AG08395 (cell line): Measurements from ENCODE around the gene PIK3R2.
"Not testable (repeated sequence)": the region's sequence is repeated elsewhere in the genome, so short reads cannot be mapped to it uniquely, and the experiment has no call there.

Experiments
- DNase-seq: peaks from one replicate; pipeline ENCODE4 v3.0.0; 2012; ENCODE audit warnings: mixed read lengths, low spot score

Gene PIK3R2

DNA sequence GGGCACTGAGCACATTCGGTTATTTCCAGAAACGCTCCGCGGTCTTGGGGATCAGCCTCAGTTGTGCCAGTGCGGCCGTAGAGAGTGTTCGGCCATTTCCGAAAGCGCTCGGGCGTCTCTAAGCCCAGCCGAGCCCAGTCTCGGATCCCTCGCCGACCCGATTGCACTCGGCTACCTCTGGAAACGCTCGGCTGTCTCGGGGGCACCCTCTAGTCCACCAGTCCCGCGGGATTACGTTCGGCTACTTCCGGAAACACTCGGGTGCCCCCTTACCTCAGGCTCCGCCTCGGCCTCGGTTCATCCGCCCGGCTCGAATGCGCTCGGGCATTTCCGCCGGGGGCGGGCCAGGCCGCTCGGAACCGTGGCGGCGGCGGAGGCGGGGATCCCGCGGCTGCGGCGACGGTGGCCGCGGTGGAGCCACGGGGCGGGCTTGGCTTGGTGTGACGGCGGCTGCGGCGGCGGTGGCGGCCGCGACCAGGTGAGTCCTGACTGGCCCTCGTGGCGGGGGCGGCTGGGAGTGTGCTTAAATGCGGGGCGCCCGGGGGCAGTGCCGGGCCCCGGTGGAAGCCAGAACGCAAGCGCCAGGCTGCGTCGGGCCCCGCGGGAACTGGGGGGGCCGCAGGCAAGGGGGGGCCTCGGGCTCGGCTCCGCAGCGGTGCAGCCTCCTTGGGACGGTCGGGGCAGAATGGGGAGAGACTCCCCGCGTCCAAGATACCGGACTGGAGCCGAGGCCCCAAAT lies at the start of gene PIK3R2:
TSS of gene PIK3R2 (plus strand) at position 347 of the 739 bp plus-strand sequence. CDS start 2,717 bp downstream, outside the sequence.
- peak; percentile 100 for DNase-seq

DNA sequence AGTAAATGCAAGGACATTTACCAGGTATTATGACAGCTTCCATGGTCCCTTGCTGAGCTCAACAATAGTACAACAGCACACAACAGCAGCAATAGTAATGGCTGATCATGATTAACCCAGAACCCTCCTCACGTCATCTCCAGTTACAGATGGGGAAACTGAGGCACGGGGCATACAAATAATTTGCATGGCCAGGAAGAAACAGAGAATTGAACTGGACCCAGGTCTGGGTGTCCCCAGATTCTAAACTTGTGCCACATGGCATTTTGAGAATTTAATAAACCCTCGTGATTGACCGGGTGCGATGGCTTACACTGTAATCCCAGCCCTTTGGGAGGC lies 48.2 kb upstream of the PIK3R2 start:
- no peak for DNase-seq

DNA sequence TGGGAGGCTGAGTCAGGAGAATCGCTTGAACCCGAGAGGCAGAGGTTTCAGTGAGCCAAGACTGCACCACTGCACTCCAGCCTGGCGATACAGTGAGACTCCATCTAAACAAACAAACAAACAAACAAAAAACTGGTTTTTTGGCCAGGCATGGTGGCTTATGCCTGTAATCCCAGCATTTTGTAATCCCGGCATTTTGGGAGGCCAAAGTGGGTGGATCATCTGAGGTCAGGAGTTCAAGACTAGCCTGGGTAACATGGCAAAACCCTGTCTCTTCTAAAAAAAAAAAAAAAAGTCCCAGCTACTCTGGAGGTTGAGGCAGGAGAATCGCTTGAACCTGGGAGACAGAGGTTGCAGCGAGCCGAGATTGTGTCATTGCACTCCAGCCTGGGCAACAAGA lies 47.7 kb upstream of the PIK3R2 start:
- not testable (repeated sequence) for DNase-seq

DNA sequence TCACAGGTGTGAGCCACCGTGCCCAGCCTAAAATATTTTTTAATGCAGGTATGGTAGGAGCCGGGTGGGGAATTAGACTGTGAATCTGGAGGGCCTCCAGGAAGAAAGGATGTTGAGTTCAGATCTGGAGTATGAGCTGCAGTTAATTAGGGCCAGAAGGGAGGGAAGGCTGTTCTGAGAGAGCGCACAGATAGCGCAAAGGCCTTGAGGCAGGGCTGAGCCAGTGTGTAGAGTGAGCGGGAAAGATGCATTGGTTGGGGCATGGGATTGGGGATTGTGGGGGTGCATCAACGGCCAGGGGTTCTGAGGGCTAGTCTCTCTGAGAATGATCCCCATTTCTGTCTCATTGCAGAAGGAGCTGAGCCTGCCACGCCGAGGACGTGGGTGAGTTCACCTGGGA lies 45.7 kb upstream of the PIK3R2 start:
- no peak for DNase-seq

DNA sequence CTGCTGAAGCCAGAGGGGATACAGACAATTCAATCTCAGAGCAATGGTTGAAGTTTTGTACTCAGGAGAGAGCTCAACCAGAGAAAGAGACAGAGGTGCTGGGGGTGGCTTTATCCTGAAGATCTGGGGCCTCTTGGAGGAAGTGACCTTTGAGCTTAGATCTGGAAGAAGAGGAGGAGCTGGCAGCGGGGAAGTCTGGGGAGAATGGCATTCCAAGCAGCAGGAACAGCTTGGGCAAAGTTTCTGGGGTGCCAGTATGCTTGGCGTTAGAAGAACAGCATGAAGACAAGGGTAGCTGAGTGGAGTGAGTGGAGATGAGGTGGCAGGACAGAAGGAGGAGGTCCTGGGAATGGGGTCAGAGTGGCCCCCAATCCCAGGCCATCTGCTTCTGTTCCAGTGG lies 44.1 kb upstream of the PIK3R2 start:
- DNase-seq, result no peak

DNA sequence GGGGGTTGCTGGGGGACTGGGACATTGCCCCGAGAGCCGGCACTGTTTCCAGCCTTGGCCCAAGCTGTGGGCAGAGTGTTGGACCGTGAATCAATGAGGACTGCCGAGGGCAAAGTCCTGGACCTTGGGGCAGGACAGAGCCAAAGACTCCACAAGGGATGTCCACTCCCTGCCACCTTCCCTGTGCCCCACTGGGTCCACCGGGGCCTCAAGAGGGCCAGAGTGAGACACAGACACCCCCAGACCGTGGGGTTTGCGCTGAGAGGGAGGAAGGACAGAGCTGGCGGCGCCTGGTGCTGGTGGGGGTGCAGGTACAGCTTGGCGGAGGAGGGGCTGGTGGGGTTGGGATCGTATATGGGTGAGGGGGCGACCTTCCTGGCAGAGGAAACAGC lies 43.6 kb upstream of the PIK3R2 start:
- DNase-seq, result no peak

DNA sequence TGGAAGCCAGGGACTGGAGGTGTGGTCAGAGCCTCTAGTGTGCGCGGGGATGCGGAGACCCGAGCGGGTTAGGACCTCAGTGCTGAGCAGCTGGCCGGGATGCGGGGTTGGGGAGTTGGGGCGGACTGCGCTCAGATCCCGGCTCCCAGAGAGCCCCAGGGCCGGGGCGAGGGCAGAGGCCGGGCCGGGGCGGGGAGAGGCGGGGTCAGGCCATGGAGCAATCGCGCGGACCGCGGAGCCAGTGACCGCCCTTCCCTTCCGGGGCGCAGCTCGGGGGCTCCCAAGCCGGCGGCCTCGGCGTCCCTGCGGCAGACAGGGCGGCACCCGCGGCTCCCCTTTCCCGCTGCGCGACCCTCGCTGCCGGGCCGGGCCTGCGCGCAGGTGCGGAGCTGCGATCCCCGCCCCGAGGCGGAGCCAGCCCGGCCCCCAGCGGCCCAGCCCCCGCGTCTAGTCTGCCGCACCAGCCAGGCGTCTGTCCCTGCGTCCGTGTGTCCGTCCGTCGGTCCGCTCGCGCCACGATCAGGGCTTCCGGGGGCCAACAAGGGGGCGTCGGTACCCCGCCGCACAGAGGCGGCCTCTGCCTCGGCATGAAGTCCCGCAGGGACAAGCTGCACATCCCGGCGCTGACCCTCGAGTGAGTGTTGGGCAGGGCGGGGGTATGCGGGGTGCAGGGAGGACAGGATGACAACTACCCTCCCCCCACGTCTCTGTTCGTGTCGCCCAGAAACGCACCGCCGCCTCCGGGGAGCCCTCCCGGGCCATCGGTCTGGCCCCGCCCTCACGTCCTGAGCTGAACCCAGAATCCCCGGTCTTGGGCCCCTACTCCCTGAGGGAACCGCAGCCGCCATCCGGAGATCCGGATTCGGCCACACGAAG lies 43.0 kb upstream of the PIK3R2 start:
- peak; percentile 55 for DNase-seq

DNA sequence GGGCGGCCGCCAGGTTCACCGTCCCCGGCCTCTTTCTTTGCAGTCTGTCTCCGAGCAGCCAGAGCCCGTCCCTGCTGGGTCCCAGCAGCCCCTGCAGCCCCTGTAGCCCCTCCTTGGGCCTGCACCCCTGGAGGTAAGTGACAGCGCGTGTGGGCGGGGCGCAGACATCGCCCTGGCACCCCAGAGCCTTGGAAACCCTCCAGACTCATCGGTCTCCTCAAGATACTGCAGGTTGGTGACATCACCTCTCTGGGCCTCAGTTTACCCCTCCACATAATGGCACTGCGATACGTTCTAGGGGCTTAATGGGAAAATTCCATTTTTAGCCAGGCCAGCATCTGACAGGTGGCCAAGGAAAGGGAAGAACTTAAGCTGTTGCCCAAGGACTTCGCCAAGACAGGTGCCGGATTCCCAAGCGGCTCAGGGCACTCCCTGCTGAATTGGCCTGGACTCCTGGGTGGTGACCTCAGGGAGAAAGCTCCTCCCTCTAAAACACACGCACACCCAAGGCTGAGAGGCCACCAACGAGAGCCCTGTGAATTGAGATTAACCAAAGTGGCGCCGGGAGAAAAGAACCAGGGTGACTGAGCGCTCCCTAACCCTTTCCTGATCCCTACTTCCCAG lies 42.2 kb upstream of the PIK3R2 start:
- no peak for DNase-seq

DNA sequence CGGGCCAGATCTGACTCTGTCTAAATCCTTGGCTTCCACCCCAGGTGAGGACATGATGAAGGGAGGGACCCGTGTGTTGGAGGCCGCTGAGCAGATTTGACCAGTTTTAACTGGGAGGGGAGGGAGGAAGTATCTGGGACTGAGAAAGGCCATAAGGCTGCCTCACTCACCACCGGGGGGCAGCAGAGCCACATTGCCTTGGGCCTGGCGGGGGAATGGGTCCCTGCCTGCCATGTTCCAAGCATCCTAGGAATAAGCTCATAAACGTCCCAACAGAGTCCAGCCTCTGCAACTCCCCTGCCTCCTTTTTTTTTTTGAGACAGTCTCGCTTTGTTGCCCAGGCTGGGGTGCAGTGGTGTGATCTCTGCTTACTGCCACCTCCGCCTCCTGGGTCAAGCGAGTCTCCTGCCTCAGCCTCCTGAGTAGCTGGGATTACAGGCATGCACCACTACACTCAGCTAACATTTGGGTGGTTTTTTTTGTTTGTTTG lies 39.9 kb upstream of the PIK3R2 start:
- peak; percentile 86 for DNase-seq

DNA sequence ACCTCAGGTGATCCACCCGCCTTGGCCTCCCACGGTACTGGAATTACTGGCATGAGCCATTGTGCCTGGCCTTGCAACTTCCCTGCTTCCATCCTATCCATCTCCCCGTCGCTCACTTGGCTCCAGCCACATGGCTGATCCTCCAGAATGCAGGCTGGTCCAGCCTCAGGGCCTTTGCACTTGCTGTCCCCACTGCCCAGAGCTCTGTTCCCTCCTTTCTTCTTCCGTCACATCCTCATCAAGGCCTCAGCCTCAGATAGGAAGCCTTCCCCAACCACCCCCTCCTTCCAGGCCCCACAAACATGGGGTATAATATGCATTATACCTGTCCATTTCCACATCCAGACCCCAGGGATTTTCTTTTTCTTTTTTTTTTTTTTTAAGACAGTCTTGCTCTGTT lies 39.1 kb upstream of the PIK3R2 start:
- no peak for DNase-seq

DNA sequence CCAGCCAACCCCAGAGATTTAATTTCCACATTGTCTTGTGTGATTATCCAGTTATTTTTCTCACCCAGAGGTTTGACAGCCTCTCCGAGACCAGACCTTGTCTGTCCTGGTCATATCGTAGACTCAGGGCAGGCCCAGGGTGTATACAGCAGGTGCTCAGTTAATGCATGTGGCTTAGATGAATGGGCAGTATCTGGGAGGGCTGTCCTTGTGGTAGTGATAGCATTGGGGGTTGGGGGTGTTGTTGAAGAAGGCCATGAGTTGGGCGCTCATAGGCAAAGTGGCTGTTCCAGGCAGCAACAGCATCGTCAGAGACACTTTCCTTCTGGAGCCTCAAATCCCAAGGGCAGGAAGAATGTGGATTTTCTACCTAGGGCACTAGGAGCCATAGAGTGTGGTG lies 38.5 kb upstream of the PIK3R2 start:
- no peak for DNase-seq

DNA sequence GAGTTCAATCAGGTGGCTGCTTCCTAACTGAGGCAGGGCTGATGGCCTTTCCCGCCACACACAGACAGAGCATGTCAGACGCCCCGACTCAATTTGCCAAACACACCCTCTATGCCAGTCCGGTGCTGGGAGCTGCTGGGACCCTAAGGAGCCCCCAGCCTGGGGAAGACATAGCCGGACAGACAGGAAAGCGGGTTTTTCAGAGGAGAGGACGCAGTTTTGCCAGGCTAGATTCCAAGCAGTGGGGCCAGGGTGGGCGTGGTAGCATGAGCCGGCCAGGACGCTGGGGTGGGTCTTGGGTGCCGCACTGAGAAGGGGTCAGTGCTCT lies 35.6 kb upstream of the PIK3R2 start:
- no peak for DNase-seq

DNA sequence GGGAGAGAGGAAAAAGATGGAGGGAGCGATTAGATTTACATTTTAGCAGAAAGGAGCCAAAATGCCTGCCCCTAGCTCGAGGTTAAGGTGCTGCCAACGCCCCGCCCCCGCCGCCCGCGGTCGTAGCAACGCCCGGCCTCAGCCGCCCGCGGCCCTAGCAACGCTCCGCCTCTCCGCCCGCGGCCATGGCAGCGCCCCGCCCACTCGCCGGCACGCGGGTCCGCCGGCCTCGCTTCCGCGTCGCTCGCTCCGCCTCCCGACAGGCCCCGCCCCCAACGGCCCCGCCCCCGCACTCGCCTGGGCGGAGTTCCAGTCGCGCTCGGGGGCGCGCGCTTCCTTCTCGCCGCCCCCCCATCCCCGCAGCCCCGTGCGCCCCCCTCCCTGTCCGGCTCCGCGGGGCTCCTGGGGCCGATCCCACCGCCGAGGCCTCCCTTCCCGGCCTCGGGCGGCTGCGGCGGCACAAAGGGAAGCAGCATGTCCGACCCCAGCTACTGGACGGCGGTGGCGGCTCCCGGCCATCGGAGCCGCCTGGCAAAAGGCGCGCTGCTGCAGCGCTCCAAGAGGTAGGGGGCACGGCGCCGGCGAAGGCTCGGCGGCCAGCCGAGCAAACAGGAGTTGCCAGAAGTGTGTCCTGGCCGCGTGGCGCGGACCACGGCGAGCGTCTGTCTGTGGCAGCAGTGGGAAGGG lies 35.1 kb upstream of the PIK3R2 start:
- DNase-seq, result peak; percentile 99

DNA sequence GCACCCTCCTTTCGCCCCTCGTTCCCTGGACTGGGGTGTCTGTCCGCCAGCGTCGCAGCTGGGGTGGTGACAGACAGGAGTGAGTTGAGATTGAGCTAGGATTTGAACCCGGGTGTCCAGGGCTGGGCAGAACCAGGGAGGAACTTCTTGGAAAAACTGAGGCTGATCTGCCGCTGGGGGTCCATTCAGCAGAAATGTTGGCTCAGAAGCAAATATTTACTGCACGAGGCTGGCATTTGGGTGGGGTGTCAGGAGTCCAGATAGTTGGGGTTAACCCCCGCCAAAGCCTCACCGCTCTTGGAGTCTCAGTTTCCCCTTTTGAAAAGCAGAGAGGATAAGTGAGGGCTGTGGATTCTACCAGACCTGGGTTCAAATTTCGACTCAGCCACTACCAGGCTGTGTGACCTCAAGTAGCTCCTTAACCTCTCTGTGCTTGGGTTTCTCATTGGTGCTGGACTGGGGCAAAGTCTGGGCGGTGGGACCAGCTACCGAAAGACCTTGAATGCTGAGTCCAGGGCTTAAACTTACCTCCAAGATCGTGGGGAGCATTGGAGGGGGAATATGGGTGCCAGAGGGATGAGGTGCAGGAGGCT lies 34.4 kb upstream of the PIK3R2 start:
- no peak for DNase-seq

DNA sequence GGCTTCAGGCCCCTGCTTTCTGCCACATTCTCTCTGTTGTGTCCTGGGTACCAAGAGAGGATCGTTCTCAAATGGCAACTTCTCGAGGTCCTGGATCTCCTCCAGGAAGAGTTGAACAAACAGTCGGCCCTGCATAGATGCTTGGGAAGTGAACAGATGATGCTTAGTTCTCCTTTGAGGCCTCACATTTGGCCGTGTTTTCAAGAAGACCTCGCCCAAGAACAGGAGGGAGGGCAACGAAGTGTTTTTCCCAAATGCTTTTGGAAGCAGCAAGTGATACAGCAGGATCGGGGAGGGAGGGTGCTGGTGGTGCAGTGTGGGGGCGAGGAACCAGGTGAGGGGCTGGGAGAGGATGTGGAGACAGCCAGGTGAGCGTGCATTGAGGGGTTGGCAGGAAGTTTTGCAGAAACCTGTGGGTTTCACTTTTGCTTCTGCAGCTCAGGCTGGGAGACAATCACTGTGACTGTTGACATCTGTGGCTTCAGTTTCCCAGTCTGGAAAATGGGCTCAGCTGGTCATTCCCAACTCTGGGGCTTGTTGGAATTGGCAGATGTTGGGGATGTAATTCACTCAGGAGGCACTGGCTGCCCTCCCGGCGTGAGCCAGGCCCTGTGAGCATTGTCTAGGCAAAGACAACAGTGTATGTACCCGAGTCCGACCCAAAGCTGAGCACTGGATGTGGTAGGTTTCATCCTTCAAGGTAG lies 33.8 kb upstream of the PIK3R2 start:
- DNase-seq, result peak; percentile 18

DNA sequence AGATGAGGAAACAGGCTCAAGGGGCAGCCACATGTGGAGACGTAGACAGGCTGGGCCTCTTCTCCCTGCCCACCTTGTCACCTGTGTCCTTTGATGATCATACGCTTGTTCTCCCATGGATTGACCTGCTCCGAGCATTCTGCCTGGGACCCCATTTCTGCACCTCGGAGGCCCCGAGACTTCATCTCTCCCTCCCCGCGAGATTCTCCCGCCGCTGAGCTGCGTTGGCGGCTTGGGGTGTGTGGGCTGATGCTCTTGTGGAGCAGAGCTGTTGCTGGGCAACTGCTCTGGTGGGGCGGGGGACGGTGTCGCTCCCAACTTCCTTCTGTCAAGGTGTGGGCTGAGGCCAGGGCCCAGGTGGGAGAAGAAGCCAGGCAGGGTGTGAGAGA lies 33.3 kb upstream of the PIK3R2 start:
- DNase-seq, result no peak

DNA sequence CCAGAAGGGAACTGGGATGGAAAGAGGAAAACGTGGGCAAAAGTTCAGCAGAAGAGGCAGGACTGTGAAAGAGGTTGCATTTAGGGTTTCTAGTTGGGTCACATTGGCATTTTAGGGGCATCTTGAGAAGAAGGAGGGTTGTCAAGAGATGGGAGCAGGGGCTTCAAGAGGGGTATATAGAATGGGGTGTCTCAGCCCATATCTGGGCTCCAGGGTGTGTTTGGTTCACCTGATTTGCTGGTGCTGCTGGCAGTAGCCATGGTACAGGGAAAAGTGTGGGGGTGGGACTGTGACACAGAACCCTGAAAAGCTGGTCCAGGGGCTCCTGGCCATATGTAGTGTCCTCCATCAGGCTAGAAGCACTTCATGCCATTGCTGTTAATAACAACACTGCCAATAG lies 32.8 kb upstream of the PIK3R2 start:
- no peak for DNase-seq

DNA sequence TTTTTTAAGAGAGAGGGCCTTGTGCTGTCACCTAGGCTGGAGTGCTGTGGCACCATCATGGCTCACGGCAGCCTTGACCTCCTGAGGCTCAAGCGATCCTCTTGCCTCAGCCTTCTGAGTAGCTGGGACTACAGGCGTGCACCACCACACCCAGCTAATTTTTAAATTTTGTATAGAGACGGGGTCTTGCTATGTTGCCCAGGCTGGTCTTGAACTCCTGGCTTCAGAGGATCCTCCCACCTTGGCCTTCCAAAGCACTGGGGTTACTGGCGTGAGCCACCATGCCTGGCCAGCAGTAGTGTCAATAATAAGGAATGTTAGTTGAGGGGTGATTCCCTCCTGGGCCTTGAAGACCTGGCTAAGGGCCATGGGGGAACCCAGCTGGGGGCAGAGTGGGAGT lies 31.8 kb upstream of the PIK3R2 start:
- no peak for DNase-seq

DNA sequence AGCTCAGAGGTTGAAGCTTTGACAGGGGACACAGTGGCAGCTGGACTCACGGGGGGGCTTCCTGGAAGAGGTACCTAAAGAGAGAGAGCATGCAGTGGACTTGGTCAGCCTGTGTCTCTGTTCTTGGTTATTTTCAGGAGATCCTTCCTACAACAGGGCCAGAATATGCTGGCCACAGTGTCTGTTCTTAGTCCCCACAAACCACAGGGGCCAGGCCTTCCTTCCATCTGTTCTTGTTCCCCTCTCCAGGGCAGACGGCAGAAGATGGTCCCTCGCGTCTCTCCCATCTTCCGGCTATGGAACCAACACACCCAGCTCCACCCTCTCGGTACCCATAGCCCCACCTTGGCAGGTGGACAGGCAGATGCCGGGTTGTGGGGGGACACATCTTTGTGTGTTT lies 30.5 kb upstream of the PIK3R2 start:
- DNase-seq, result no peak

DNA sequence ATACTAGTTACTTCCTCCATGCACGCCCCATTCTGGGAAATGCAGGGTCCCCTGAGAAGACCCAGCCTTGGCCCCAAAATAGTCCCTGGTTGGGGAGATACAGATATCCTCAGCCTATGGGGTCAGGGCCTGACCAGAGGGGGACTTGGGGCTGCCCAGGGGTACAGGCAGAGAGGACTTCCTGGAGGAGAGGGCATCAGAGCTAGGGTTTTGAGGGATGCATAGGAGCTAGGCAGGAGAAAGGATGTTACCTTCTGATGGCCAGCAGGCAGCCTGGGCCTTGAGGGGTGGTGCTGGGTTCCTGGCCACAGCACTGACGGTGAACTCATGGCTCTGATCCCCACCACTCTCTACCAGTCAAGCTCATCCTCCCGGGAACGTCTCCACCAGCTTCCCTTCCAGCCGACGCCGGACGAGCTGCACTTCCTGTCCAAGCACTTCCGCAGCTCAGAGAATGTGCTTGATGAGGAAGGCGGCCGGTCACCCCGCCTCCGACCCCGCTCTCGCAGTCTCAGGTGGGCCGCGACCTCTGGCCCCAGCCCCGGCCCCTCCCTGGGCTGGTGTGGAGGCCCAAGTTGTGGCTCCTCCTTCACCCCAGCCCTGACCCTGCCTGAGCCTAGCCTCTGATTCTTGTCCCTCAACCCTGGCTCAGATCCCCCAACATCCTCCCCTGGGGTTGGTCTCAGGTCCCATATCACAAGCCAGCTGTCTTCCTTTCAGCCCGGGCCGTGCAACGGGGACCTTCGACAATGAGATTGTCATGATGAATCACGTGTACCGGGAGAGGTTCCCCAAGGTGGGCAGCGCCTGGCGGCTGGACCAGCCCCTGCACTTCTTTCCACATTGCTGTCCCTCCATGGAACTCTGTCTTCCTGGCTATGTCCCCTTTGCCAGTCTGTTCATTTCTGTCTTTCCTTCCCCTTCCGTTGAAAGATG lies 29.8 kb upstream of the PIK3R2 start:
- no peak for DNase-seq
